K562 (cell line): ENCODE results near the gene ZNRF3. TPM values are rescaled to one million over a fixed set of nuclear protein-coding genes. Genes with fewer than 3 reads are reported as not detected.

Experiments
- ATAC-seq: fragments of 200-7000 bp; cut with Tn5 transposase; 3 replicates; pipeline ENCODE4 v1.9.1; 2020; ENCODE audit warnings: moderate library complexity
- BruUV-seq: library from RNA; stranded (reverse); fragments of 400-500 nt; replicated peaks from 2 replicates; lab custom pipeline; 2021; lab: Mats Ljungman, UMichigan
- CTCF ChIA-PET: fragments of 300-600 bp; formaldehyde crosslinking; extraction: SDS; loops from one replicate; lab custom pipeline; 2021; ENCODE audit warnings: low intra/inter-chr PET ratio; lab: Yijun Ruan, JAX
- POLR2A ChIA-PET: fragments of 300-600, 350-650 bp; sonication (Branson Sonifier 250); formaldehyde crosslinking; extraction: SDS; loops from one replicate; lab custom pipeline; 2021; ENCODE audit warnings: antibody characterized with exemption, inconsistent platforms; lab: Yijun Ruan, JAX
- DNase-seq, 4 experiments: peaks; one replicate each; pipeline versions ENCODE4 v3.0.0 to v3.0.0-alpha.2; 2011 to 2018; ENCODE audit warnings: low spot score in 3 of 4, mixed read lengths in 3 of 4; ENCODE audit errors: extremely low read depth in 1 of 4
- FAIRE-seq: peaks from 2 replicates; lab custom pipeline; 2011; peaks lifted over from hg19 to GRCh38; lab: Jason Lieb, UNC
- H2AFZ ChIP-seq: 2 replicates; pipeline ENCODE4 v1.6.0; 2011; ENCODE audit warnings: low read depth, low read length, control low read depth, inconsistent platforms
- H3K27ac ChIP-seq: fragments of 200-600 bp; 3 replicates; pipeline ENCODE4 v1.8.0; 2011; ENCODE audit warnings: low read depth, mild to moderate bottlenecking, control low read depth, inconsistent platforms, low read length, moderate library complexity, mixed read lengths; ENCODE audit errors: extremely low read depth
- H3K27me3 ChIP-seq, 2 experiments: fragments of 300-600 bp in 1 of 2; 2 replicates in 1 of 2; 3 replicates in 1 of 2; pipeline versions ENCODE4 v1.6.0 to v1.8.0; 2011; ENCODE audit warnings: inconsistent platforms in 2 of 2, low read length in 2 of 2, mild to moderate bottlenecking in 1 of 2, mixed read lengths in 1 of 2, moderate library complexity in 1 of 2; ENCODE audit not compliant: control insufficient read depth in 2 of 2, insufficient read depth in 2 of 2
- H3K36me3 ChIP-seq: fragments of 300-600 bp; 3 replicates; pipeline ENCODE4 v1.8.0; 2011; ENCODE audit warnings: mild to moderate bottlenecking, low read length, inconsistent platforms; ENCODE audit not compliant: control insufficient read depth, insufficient read depth
- H3K4me1 ChIP-seq, 2 experiments: fragments of 200-600 bp in 1 of 2; replicated peaks in 1 of 2; 2 replicates in 1 of 2; 3 replicates in 1 of 2; pipeline versions ENCODE4 v1.5.1 to v1.8.0; 2011; ENCODE audit warnings: inconsistent platforms in 2 of 2, low read length in 2 of 2, mild to moderate bottlenecking in 1 of 2, mixed read lengths in 1 of 2, moderate library complexity in 1 of 2; ENCODE audit not compliant: control insufficient read depth in 2 of 2, insufficient read depth in 2 of 2
- H3K4me2 ChIP-seq: 2 replicates; pipeline ENCODE4 v1.6.1; 2011; ENCODE audit warnings: low read length, control low read depth, inconsistent platforms, mixed read lengths; ENCODE audit not compliant: insufficient read depth
- H3K4me3 ChIP-seq: fragments of 200-600 bp; sonication (generic), shearing (Covaris generic); 2 replicates; pipeline ENCODE4 v1.5.1; 2016; ENCODE audit warnings: control low read depth, inconsistent platforms
- H3K79me2 ChIP-seq: fragments of 200-600 bp; 3 replicates; pipeline ENCODE4 v1.8.0; 2011; ENCODE audit warnings: low read length, inconsistent platforms; ENCODE audit not compliant: control insufficient read depth, insufficient read depth
- H3K9ac ChIP-seq, 2 experiments: 2 replicates each; pipeline versions ENCODE4 v1.6.0 to v1.6.1; 2011; ENCODE audit warnings: low read depth in 2 of 2, low read length in 2 of 2, control low read depth in 1 of 2, inconsistent platforms in 1 of 2, mild to moderate bottlenecking in 1 of 2, mixed read lengths in 1 of 2; ENCODE audit not compliant: insufficient read depth in 1 of 2
- H3K9me1 ChIP-seq: one replicate; pipeline ENCODE4 v1.6.0; 2011; ENCODE audit warnings: inconsistent platforms, mild to moderate bottlenecking, low read length, moderate library complexity; ENCODE audit not compliant: control insufficient read depth, insufficient read depth
- H3K9me3 ChIP-seq: replicated peaks from 2 replicates; pipeline ENCODE4 v1.5.1; 2011; ENCODE audit warnings: low read depth, low read length, inconsistent platforms; ENCODE audit not compliant: control insufficient read depth, insufficient read depth
- H4K20me1 ChIP-seq: replicated peaks from 2 replicates; pipeline ENCODE4 v1.6.1; 2011; ENCODE audit warnings: low read length, inconsistent platforms, mixed read lengths; ENCODE audit not compliant: control insufficient read depth, insufficient read depth
- HOXB6 ChIP-seq: fragments of 250-450 bp; sonication (Bioruptor Pico); IDR thresholded peaks from 2 replicates; pipeline ENCODE4 v1.5.1; 2022; ENCODE audit warnings: mild to moderate bottlenecking, borderline replicate concordance
- MAFG ChIP-seq: fragments of 450-650 bp; conservative IDR thresholded peaks from 2 replicates; pipeline ENCODE4 v1.6.1; 2016; ENCODE audit warnings: missing genetic modification characterization, missing compliant biosample characterization
- RAD51 ChIP-seq: fragments of 450-650 bp; IDR thresholded peaks from 2 replicates; pipeline ENCODE4 v1.7.1; 2016; ENCODE audit warnings: low read depth, mild to moderate bottlenecking, borderline replicate concordance
- SIN3A ChIP-seq, 2 experiments: fragments of 150-350 bp in 1 of 2; IDR thresholded peaks; 2 replicates each; pipeline ENCODE4 v1.6.1; 2011 to 2016; ENCODE audit warnings: borderline replicate concordance in 2 of 2, low read depth in 2 of 2, low read length in 2 of 2, mild to moderate bottlenecking in 2 of 2, moderate library complexity in 2 of 2; ENCODE audit not compliant: control insufficient read depth in 1 of 2
- SP1 ChIP-seq: sonication (generic); formaldehyde crosslinking; IDR thresholded peaks from 2 replicates; pipeline ENCODE4 v1.8.1; 2022; ENCODE audit warnings: mild to moderate bottlenecking, missing genetic modification reagents
- ZC3H8 ChIP-seq: fragments of 450-650 bp; IDR thresholded peaks from 2 replicates; pipeline ENCODE4 v1.6.1; 2017
- WGBS: fragments of 100-300 bp; shearing (Covaris generic); methylation state at CpG from one replicate; pipeline ENCODE4 v1.1.6; 2016; ENCODE audit warnings: low coverage, mixed read lengths; ENCODE audit not compliant: insufficient coverage; ENCODE audit errors: missing lambda C conversion rate; 5-methylcytosine and 5-hydroxymethylcytosine counted together
- in situ Hi-C: fragments of 300-500 bp; cut with MboI; formaldehyde crosslinking; loops from 4 replicates; pipeline ENCODE4 v1.15.0; 2018; ENCODE audit warnings: inconsistent platforms, mixed read lengths
- intact Hi-C: fragments of 100-400 bp; cut with micrococcal nuclease; formaldehyde crosslinking; loops from 2 replicates; pipeline ENCODE4 v1.14.2; 2022
- polyA plus RNA-seq, 8 experiments: library from polyadenylated mRNA; depleted of rRNA in 4 of 8; stranded (reverse) in 5 of 8; unstranded in 3 of 8; fragments of >200 nt; fragmentation: Nextera tagmentation in 2 of 8; fragmentation: Illumina TruSeq in 1 of 8; extraction: Ambion mirVana in 2 of 8; extraction: Trizol in 1 of 8; gene quantifications; 2 replicates each; pipeline versions ENCODE4 v1.2.1 to v1.2.3, GENCODE V29; 2011 to 2014; ENCODE audit warnings: inconsistent platforms in 1 of 8, missing spikeins in 1 of 8
- total RNA-seq, 7 experiments: library from RNA; depleted of rRNA in 6 of 7; stranded (reverse); fragments of >200 nt in 6 of 7; fragmentation: Illumina TruSeq in 2 of 7; extraction: Trizol in 2 of 7; gene quantifications; 2 replicates each; pipeline versions ENCODE4 v1.2.1 to v1.2.3, GENCODE V29; 2011 to 2021; ENCODE audit warnings: low replicate concordance in 1 of 7
- TF ChIP-seq, protein P1 (sequence below): fragments of 450-650 bp; IDR thresholded peaks from 2 replicates; pipeline ENCODE4 v1.7.0; 2016; ENCODE audit warnings: borderline replicate concordance
- TF ChIP-seq, protein P2 (sequence below): sonication (generic); formaldehyde crosslinking; IDR thresholded peaks from 2 replicates; pipeline ENCODE4 v1.9.0; 2022; ENCODE audit warnings: mild to moderate bottlenecking, missing genetic modification reagents
- TF ChIP-seq, protein P3 (sequence below): sonication (generic); IDR thresholded peaks from 2 replicates; pipeline ENCODE4 v1.6.1; 2016

Gene ZNRF3
- total and polyA plus RNA-seq, 9 of the 15 experiments (the other 6 are each of a cell fraction or from before 2014, with no cell fraction given) = 0.41 to 5.9 (median 1.7) TPM

DNA sequence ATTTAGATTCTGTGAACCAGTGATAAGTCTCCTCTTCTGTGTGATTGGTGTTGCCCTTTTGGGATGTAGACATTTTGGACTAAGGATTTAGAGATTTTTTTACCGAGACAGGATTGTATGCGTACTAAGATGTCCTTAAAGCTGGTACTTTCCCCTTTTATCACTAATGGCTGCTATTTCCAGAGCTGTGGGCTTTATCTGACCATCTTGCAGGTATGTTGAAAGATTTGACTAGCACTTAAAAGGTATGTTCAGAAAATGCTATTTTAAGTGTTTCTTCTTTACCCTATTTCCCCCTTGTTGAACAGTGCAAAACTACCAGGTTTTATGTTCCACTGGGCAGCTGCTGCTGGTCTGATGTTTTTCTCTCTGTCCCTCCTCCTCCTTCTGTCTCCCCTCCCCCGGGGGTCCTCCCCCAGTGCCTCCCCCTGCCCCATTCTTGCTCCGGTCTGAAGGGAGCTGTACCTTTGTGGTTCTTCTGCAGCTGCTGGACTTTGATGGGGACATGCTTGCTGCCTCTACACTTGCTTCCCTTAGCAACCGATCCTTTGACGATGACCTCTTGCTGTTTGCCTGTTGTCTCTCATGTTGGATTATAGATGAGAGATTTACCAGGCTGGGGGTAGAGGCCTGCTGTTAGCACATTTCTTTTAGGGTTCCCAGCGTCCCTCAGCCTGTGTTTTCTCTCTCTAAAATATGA, 59.6 kb downstream of the ZNRF3 start:
- H3K4me2 ChIP-seq = no peak overlapping the region
- H3K9me3 ChIP-seq = no peaks in the 10 kb centered on the region
- H3K4me3 ChIP-seq = no peak overlapping the region
- 0 out of 2 replicates have a peak, but pooled peaks cover 3% of the 10 kb centered on the region for H4K20me1 ChIP-seq
- H3K9me1 ChIP-seq = no peaks in the 10 kb centered on the region
- H3K36me3 ChIP-seq = no peaks in the 10 kb centered on the region
- BruUV-seq = no TSS peak
- ChIA-PET POLR2A (interaction anchor here (0.6 to 1.2 kb wide), 4 partner anchors 15 to 36 kb away, joined by 3 to 4 read pairs (median 3); no protein-coding TSS in a partner anchor), CTCF (no interaction called here)
- FAIRE-seq (no peak), ATAC-seq (no peak), DNase-seq (no peak)
- TF ChIP-seq, protein P1, sequence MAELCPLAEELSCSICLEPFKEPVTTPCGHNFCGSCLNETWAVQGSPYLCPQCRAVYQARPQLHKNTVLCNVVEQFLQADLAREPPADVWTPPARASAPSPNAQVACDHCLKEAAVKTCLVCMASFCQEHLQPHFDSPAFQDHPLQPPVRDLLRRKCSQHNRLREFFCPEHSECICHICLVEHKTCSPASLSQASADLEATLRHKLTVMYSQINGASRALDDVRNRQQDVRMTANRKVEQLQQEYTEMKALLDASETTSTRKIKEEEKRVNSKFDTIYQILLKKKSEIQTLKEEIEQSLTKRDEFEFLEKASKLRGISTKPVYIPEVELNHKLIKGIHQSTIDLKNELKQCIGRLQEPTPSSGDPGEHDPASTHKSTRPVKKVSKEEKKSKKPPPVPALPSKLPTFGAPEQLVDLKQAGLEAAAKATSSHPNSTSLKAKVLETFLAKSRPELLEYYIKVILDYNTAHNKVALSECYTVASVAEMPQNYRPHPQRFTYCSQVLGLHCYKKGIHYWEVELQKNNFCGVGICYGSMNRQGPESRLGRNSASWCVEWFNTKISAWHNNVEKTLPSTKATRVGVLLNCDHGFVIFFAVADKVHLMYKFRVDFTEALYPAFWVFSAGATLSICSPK = no peak
- TF ChIP-seq, protein P2, sequence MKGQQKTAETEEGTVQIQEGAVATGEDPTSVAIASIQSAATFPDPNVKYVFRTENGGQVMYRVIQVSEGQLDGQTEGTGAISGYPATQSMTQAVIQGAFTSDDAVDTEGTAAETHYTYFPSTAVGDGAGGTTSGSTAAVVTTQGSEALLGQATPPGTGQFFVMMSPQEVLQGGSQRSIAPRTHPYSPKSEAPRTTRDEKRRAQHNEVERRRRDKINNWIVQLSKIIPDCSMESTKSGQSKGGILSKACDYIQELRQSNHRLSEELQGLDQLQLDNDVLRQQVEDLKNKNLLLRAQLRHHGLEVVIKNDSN (CRISPR knock-in tag) = no peak
- TF ChIP-seq, protein P3, sequence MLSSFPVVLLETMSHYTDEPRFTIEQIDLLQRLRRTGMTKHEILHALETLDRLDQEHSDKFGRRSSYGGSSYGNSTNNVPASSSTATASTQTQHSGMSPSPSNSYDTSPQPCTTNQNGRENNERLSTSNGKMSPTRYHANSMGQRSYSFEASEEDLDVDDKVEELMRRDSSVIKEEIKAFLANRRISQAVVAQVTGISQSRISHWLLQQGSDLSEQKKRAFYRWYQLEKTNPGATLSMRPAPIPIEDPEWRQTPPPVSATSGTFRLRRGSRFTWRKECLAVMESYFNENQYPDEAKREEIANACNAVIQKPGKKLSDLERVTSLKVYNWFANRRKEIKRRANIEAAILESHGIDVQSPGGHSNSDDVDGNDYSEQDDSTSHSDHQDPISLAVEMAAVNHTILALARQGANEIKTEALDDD = no peak
- TF ChIP-seq SP1 (CRISPR knock-in tag) (no peak), MAFG (tag) (no peak), HOXB6 (CRISPR knock-in tag) (no peak), RAD51 (no peak), ZC3H8 (no peak), SIN3A (IDR thresholded peaks at IDR 0.05; ENCODE audit: borderline replicate concordance in 2 of 2, control insufficient read depth in 1 of 2, low read depth in 2 of 2, low read length in 2 of 2) (no peak)
- WGBS = 70% methylated on average over 5 of the region's 7 CpGs
- no peak overlapping the region for H3K27ac ChIP-seq
- intact Hi-C loops = no loop called here
- H3K79me2 ChIP-seq = peaks cover 3% of the 10 kb centered on the region; the same call in 1 of the 3 replicates
- H2AFZ ChIP-seq = no peak overlapping the region
- in situ Hi-C loops = no loop called here
- no peak overlapping the region for H3K9ac ChIP-seq
- no peaks in the 10 kb centered on the region for H3K27me3 ChIP-seq
- H3K4me1 ChIP-seq = no peaks in the 10 kb centered on the region; a peak in 1 of 5 replicates
